Prostate gland (tissue), 2 donors: ENCODE measurements around the gene FAM72D.
"Not testable (repeated sequence)": the region's sequence is repeated elsewhere in the genome, so short reads cannot be mapped to it uniquely, and the experiment has no call there.

Experiments
- POLR2AphosphoS5 ChIP-seq: sonication (generic); formaldehyde crosslinking; IDR thresholded peaks from one replicate; pipeline ENCODE4 v1.6.1; 2017; ENCODE audit warnings: antibody characterized with exemption
- TF ChIP-seq, protein P1 (sequence below), 4 experiments: fragments of 200-600 bp in 2 of 4; fragments of 450-650 bp in 2 of 4; sonication (generic) in 2 of 4; IDR thresholded peaks; 1 replicate in 3 of 4; 2 replicates in 1 of 4; pipeline ENCODE4 v1.5.1; 2016 to 2019; ENCODE audit warnings: antibody characterized with exemption in 4 of 4, mild to moderate bottlenecking in 2 of 4, moderate library complexity in 2 of 4

DNA sequence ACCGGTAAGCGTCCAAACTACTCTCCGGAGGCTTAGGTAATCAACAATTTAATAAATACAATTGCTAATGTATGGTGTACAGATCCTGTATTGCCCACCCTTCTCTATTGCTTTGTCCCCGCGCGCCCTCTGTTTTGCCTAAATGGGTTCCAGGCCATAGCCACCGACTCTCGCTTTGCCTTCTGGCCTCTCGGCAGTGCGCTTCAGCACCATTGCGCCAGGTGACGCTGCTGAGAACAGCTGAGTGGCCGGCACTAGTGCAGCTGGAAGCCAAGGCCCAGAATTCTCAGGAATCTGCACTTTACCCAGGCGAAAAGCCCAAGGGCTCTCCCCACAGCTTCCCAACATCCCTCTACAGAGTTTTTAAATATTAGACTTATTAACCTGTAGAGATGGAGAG lies 61.9 kb downstream of the FAM72D start:
- not testable (repeated sequence) for TF ChIP-seq POLR2AphosphoS5
- TF ChIP-seq, protein P1, sequence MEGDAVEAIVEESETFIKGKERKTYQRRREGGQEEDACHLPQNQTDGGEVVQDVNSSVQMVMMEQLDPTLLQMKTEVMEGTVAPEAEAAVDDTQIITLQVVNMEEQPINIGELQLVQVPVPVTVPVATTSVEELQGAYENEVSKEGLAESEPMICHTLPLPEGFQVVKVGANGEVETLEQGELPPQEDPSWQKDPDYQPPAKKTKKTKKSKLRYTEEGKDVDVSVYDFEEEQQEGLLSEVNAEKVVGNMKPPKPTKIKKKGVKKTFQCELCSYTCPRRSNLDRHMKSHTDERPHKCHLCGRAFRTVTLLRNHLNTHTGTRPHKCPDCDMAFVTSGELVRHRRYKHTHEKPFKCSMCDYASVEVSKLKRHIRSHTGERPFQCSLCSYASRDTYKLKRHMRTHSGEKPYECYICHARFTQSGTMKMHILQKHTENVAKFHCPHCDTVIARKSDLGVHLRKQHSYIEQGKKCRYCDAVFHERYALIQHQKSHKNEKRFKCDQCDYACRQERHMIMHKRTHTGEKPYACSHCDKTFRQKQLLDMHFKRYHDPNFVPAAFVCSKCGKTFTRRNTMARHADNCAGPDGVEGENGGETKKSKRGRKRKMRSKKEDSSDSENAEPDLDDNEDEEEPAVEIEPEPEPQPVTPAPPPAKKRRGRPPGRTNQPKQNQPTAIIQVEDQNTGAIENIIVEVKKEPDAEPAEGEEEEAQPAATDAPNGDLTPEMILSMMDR (IDR thresholded peaks at IDR 0.05), result not testable (repeated sequence)
